Astrocyte (in vitro differentiated cells and primary cell): Measurements from ENCODE around the gene CCNF. TPM values are rescaled to one million over a fixed set of nuclear protein-coding genes. Genes with fewer than 3 reads are reported as not detected.

Experiments used
- DNase-seq: peaks from one replicate; pipeline ENCODE4 v3.0.0-alpha.2; 2010; ENCODE audit warnings: low read depth
- FAIRE-seq: peaks from 2 replicates; lab custom pipeline; 2011; peaks lifted over from hg19 to GRCh38; lab: Jason Lieb, UNC
- H2AFZ ChIP-seq: 2 replicates; pipeline ENCODE4 v1.6.0; 2012; ENCODE audit warnings: low read depth, low read length, inconsistent platforms
- H3K27ac ChIP-seq: 2 replicates; pipeline ENCODE4 v1.5.1; 2011; ENCODE audit warnings: low read depth, low read length, inconsistent platforms
- H3K27me3 ChIP-seq: 2 replicates; pipeline ENCODE4 v1.6.0; 2011; ENCODE audit warnings: low read length, inconsistent platforms; ENCODE audit not compliant: insufficient read depth
- H3K36me3 ChIP-seq: 2 replicates; pipeline ENCODE4 v1.5.1; 2011; ENCODE audit warnings: low read length, inconsistent platforms; ENCODE audit not compliant: insufficient read depth
- H3K4me1 ChIP-seq: 2 replicates; pipeline ENCODE4 v1.5.1; 2011; ENCODE audit warnings: low read length, inconsistent platforms; ENCODE audit not compliant: insufficient read depth
- H3K4me2 ChIP-seq: 2 replicates; pipeline ENCODE4 v1.6.0; 2012; ENCODE audit warnings: low read length, inconsistent platforms
- H3K4me3 ChIP-seq: 2 replicates; pipeline ENCODE4 v1.5.1; 2011; ENCODE audit warnings: low read depth, mild to moderate bottlenecking, low read length, inconsistent platforms; ENCODE audit not compliant: insufficient read depth
- H3K79me2 ChIP-seq: 2 replicates; pipeline ENCODE4 v1.6.0; 2012; ENCODE audit warnings: mild to moderate bottlenecking, low read length, inconsistent platforms; ENCODE audit not compliant: insufficient read depth
- H3K9ac ChIP-seq: 2 replicates; pipeline ENCODE4 v1.6.0; 2012; ENCODE audit warnings: mild to moderate bottlenecking, low read length, inconsistent platforms
- H3K9me3 ChIP-seq: 2 replicates; pipeline ENCODE4 v1.5.1; 2012; ENCODE audit warnings: low read depth, mild to moderate bottlenecking, low read length, inconsistent platforms; ENCODE audit not compliant: insufficient read depth
- H4K20me1 ChIP-seq: 2 replicates; pipeline ENCODE4 v1.6.0; 2012; ENCODE audit warnings: low read length, inconsistent platforms; ENCODE audit not compliant: insufficient read depth
- H3K27ac Mint-ChIP-seq: one replicate; pipeline ENCODE4 v1.8.0; 2021; ENCODE audit warnings: mild to moderate bottlenecking, mixed read lengths; ENCODE audit not compliant: unreplicated experiment
- H3K27me3 Mint-ChIP-seq: one replicate; pipeline ENCODE4 v1.8.0; 2021; ENCODE audit warnings: low read depth, mixed read lengths; ENCODE audit not compliant: unreplicated experiment
- H3K36me3 Mint-ChIP-seq: one replicate; pipeline ENCODE4 v1.8.0; 2021; ENCODE audit warnings: low read depth, mixed read lengths; ENCODE audit not compliant: unreplicated experiment
- H3K4me1 Mint-ChIP-seq: one replicate; pipeline ENCODE4 v1.8.0; 2021; ENCODE audit warnings: low read depth, mixed read lengths; ENCODE audit not compliant: unreplicated experiment
- H3K4me3 Mint-ChIP-seq: one replicate; pipeline ENCODE4 v1.8.0; 2021; ENCODE audit warnings: mild to moderate bottlenecking, moderate library complexity, mixed read lengths; ENCODE audit not compliant: unreplicated experiment
- H3K9me3 Mint-ChIP-seq: one replicate; pipeline ENCODE4 v1.8.0; 2021; ENCODE audit warnings: mild to moderate bottlenecking, mixed read lengths; ENCODE audit not compliant: unreplicated experiment
- CTCF ChIP-seq: IDR thresholded peaks from 2 replicates; pipeline ENCODE4 v1.5.1; 2011; ENCODE audit warnings: low read depth, mild to moderate bottlenecking, inconsistent platforms, low read length, moderate library complexity; ENCODE audit not compliant: insufficient read depth
- EZH2 ChIP-seq: IDR thresholded peaks from 2 replicates; pipeline ENCODE4 v1.6.1; 2012; ENCODE audit warnings: mild to moderate bottlenecking, low read length, inconsistent platforms; ENCODE audit not compliant: insufficient read depth
- total RNA-seq: library from RNA; stranded (reverse); gene quantifications from 2 replicates; pipeline ENCODE4 v1.2.1, GENCODE V29; 2021

CCNF gene
- total RNA-seq, 1 donor from 2014 or later, result 6.4 TPM

GRCh38 chr16:2455081-2455845, 26.0 kb downstream of the CCNF start:
- H3K27ac ChIP-seq, result no peak overlapping the region
- no peak for TF ChIP-seq CTCF
- no peak for TF ChIP-seq EZH2
- no peak for DNase-seq
- FAIRE-seq, result no peak
- H3K9me3 ChIP-seq, result no peaks in the 10 kb centered on the region
- H3K79me2 ChIP-seq, result peaks cover 1% of the 10 kb centered on the region
- peaks cover 5% of the 10 kb centered on the region for H4K20me1 ChIP-seq
- H3K4me3 ChIP-seq, result no peak overlapping the region
- Mint-ChIP-seq H3K36me3 (peaks cover 13% of the 10 kb centered on the region), H3K4me1 (peaks cover 3% of the 10 kb centered on the region), H3K9me3 (no peaks in the 10 kb centered on the region), H3K27ac (no peak overlapping the region), H3K4me3 (no peak overlapping the region), H3K27me3 (no peaks in the 10 kb centered on the region)
- no peak overlapping the region for H3K4me2 ChIP-seq
- H3K36me3 ChIP-seq, result peaks cover 14% of the 10 kb centered on the region
- H3K4me1 ChIP-seq, result peaks cover 6% of the 10 kb centered on the region
- H2AFZ ChIP-seq, result no peak overlapping the region
- H3K9ac ChIP-seq, result no peak overlapping the region
- no peaks in the 10 kb centered on the region for H3K27me3 ChIP-seq

- H3K9me3 Mint-ChIP-seq, result no peaks in the 10 kb centered on the region
- Histone ChIP-seq H3K36me3 (peaks cover 14% of the 10 kb centered on the region), H3K9me3 (no peaks in the 10 kb centered on the region), H3K27me3 (no peaks in the 10 kb centered on the region), H3K27ac (no peak overlapping the region), H3K79me2 (peaks cover 8% of the 10 kb centered on the region), H4K20me1 (peaks cover 5% of the 10 kb centered on the region), H3K9ac (no peak overlapping the region), H3K4me2 (no peak overlapping the region), H3K4me3 (no peak overlapping the region), H3K4me1 (peaks cover 14% of the 10 kb centered on the region), H2AFZ (no peak overlapping the region)
- no peaks in the 10 kb centered on the region for H3K27me3 Mint-ChIP-seq
- H3K4me3 Mint-ChIP-seq, result no peak overlapping the region
- H3K4me1 Mint-ChIP-seq, result peaks cover 3% of the 10 kb centered on the region
- TF ChIP-seq CTCF (no peak), EZH2 (no peak)
- H3K36me3 Mint-ChIP-seq, result peaks cover 13% of the 10 kb centered on the region
- no peak overlapping the region for H3K27ac Mint-ChIP-seq
- FAIRE-seq (no peak), DNase-seq (no peak)
Observed at GRCh38 chr16:2456551-2457153, 27.4 kb downstream of the CCNF start.

GRCh38 chr16:2457267-2457666, 28.0 kb downstream of the CCNF start:
- H3K4me3 Mint-ChIP-seq, result no peak overlapping the region
- no peak overlapping the region for H3K4me2 ChIP-seq
- H3K9me3 ChIP-seq, result no peaks in the 10 kb centered on the region
- H2AFZ ChIP-seq, result no peak overlapping the region
- peaks cover 8% of the 10 kb centered on the region for H3K79me2 ChIP-seq
- no peak overlapping the region for H3K9ac ChIP-seq
- H3K36me3 Mint-ChIP-seq, result peaks cover 14% of the 10 kb centered on the region
- no peak for TF ChIP-seq EZH2
- no peak for TF ChIP-seq CTCF
- H3K27ac ChIP-seq, result no peak overlapping the region
- H3K27ac Mint-ChIP-seq, result no peak overlapping the region
- DNase-seq (no peak), FAIRE-seq (no peak)
- H3K36me3 ChIP-seq, result peaks cover 14% of the 10 kb centered on the region
- H3K27me3 ChIP-seq, result no peaks in the 10 kb centered on the region
- H3K4me1 ChIP-seq, result peaks cover 14% of the 10 kb centered on the region
- H3K4me3 ChIP-seq, result no peak overlapping the region
- peaks cover 5% of the 10 kb centered on the region for H4K20me1 ChIP-seq
- no peaks in the 10 kb centered on the region for H3K27me3 Mint-ChIP-seq
- H3K4me1 Mint-ChIP-seq, result peaks cover 3% of the 10 kb centered on the region
- no peaks in the 10 kb centered on the region for H3K9me3 Mint-ChIP-seq
